ENCODE measurements around the gene ACTL8.

DNA sequence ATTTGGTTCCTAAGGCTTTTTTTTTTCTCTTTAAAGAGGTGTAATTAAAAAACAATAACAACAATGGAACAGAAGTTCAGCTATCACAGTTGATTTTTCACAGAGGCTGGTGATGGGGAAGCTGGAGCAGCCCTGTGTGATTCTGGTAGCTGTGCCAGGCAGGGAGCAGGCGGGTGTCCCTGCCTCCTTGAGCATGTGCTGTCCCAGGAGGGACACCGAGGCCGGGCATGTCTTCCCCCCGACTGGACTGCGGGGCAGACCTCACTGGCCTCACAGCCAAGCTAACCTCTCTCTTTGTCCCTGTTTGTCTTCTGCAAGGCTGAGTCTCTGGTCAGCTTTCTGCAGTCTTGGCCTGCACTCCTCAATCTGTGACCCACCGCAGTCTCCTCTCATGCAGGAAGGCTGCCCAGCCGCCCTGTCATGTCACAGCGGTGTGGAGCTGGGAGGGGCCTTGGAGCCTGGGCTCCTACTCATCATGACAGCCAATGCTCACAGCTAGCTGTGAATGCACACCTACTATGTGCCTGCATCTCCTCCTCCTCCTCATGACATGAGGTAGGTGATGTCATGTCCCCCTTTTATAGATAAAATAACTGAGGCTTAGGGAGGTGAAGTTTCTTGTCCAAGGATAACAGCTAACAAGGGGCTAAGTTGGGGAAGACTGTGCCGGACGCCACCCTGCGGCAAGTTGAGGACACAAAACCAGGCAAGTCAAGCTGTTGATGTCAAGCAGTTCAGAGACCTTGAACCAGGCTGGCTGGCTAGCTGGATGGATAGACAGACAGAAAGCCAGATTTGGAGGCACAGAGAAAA lies 10.3 kb upstream of the ACTL8 start:
- TF ChIP-seq, protein P1, sequence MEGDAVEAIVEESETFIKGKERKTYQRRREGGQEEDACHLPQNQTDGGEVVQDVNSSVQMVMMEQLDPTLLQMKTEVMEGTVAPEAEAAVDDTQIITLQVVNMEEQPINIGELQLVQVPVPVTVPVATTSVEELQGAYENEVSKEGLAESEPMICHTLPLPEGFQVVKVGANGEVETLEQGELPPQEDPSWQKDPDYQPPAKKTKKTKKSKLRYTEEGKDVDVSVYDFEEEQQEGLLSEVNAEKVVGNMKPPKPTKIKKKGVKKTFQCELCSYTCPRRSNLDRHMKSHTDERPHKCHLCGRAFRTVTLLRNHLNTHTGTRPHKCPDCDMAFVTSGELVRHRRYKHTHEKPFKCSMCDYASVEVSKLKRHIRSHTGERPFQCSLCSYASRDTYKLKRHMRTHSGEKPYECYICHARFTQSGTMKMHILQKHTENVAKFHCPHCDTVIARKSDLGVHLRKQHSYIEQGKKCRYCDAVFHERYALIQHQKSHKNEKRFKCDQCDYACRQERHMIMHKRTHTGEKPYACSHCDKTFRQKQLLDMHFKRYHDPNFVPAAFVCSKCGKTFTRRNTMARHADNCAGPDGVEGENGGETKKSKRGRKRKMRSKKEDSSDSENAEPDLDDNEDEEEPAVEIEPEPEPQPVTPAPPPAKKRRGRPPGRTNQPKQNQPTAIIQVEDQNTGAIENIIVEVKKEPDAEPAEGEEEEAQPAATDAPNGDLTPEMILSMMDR (conservative IDR thresholded peaks at IDR 0.05; ENCODE audit: low read depth, low read length) = no peak
- no peak for TF ChIP-seq POLR2A (IDR thresholded peaks at IDR 0.05; ENCODE audit: low read depth, low read length)
- TF ChIP-seq RFX5 (IDR thresholded peaks at IDR 0.05; ENCODE audit: low read depth, low read length) = no peak
- TF ChIP-seq, protein P2, sequence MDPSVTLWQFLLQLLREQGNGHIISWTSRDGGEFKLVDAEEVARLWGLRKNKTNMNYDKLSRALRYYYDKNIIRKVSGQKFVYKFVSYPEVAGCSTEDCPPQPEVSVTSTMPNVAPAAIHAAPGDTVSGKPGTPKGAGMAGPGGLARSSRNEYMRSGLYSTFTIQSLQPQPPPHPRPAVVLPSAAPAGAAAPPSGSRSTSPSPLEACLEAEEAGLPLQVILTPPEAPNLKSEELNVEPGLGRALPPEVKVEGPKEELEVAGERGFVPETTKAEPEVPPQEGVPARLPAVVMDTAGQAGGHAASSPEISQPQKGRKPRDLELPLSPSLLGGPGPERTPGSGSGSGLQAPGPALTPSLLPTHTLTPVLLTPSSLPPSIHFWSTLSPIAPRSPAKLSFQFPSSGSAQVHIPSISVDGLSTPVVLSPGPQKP (IDR thresholded peaks at IDR 0.05; ENCODE audit: borderline replicate concordance, low read depth, low read length) = no peak
- no peak for TF ChIP-seq BHLHE40 (IDR thresholded peaks at IDR 0.05; ENCODE audit: low read depth, low read length)
- no peak for TF ChIP-seq RCOR1 (IDR thresholded peaks at IDR 0.05; ENCODE audit: insufficient replicate concordance, low read length)
- no peak for TF ChIP-seq RAD21 (IDR thresholded peaks at IDR 0.05; ENCODE audit: low read length)
- no peak for TF ChIP-seq MXI1 (IDR thresholded peaks at IDR 0.05; ENCODE audit: borderline replicate concordance, low read depth, low read length)
- TF ChIP-seq MAZ (IDR thresholded peaks at IDR 0.05; ENCODE audit: borderline replicate concordance, low read depth, low read length) = no peak
- no peak for TF ChIP-seq MAFK (IDR thresholded peaks at IDR 0.05; ENCODE audit: low read depth, low read length)
- no peak for TF ChIP-seq SMC3 (IDR thresholded peaks at IDR 0.05; ENCODE audit: low read depth, low read length)
- no peak for TF ChIP-seq CHD1 (IDR thresholded peaks at IDR 0.05; ENCODE audit: low read depth, low read length)

Data from IMR-90 (cell line).